Breast epithelium (tissue), 4 donors: Measurements from ENCODE around the gene KCNJ3. TPM values are rescaled to one million over a fixed set of nuclear protein-coding genes. Genes with fewer than 3 reads are reported as not detected.

ENCODE experiments used
- DNase-seq, 2 donors: peaks; one replicate each; pipeline ENCODE4 v3.0.0-alpha.2; 2019; ENCODE audit warnings: low spot score in 2 of 2
- H3K27ac ChIP-seq, 2 donors: fragments of 200-600 bp; sonication (generic) in 1 of 2; one replicate each; pipeline ENCODE4 v1.5.1; 2016 to 2019; ENCODE audit warnings: mild to moderate bottlenecking in 1 of 2
- H3K27me3 ChIP-seq, 2 donors: fragments of 200-600 bp; sonication (generic) in 1 of 2; one replicate each; pipeline versions ENCODE4 v1.5.1 to v1.6.0; 2017 to 2019; ENCODE audit warnings: control low read depth in 1 of 2, mild to moderate bottlenecking in 1 of 2
- H3K36me3 ChIP-seq: fragments of 200-600 bp; one replicate; pipeline ENCODE4 v1.5.1; 2019
- H3K4me1 ChIP-seq, 2 donors: fragments of 200-600 bp; sonication (generic); one replicate each; pipeline ENCODE4 v1.5.1; 2016 to 2019; ENCODE audit warnings: control low read depth in 1 of 2
- H3K4me3 ChIP-seq, 3 donors: fragments of 200-600 bp; sonication (generic); 1 replicate in 2 of 3; 2 replicates in 1 of 3; pipeline ENCODE4 v1.5.1; 2016 to 2019; ENCODE audit warnings: mild to moderate bottlenecking in 3 of 3, moderate library complexity in 2 of 3
- H3K9me3 ChIP-seq, 2 donors: fragments of 200-600 bp; sonication (generic) in 1 of 2; one replicate each; pipeline ENCODE4 v1.5.1; 2016 to 2019; ENCODE audit warnings: control low read depth in 1 of 2
- POLR2A ChIP-seq: fragments of 450-650 bp; IDR thresholded peaks from one replicate; pipeline ENCODE4 v1.6.1; 2016; ENCODE audit warnings: antibody characterized with exemption, mild to moderate bottlenecking, moderate library complexity
- POLR2AphosphoS5 ChIP-seq, 3 donors: sonication (generic); formaldehyde crosslinking; IDR thresholded peaks; one replicate each; pipeline ENCODE4 v1.6.1; 2017; ENCODE audit warnings: antibody characterized with exemption in 3 of 3
- intact Hi-C: fragments of 100-400 bp; cut with DNase I; formaldehyde crosslinking; loops from one replicate; pipeline ENCODE4 v1.15.1; 2023; ENCODE audit warnings: low total_unique reads
- total RNA-seq, 3 donors: library from RNA; depleted of rRNA; stranded (reverse); fragments of >200 nt; gene quantifications; one replicate each; pipeline ENCODE4 v1.1.0, GENCODE V29; 2016
- TF ChIP-seq, protein P1 (sequence below), 3 donors: fragments of 450-650 bp; IDR thresholded peaks; one replicate each; pipeline ENCODE4 v1.5.1; 2016 to 2017; ENCODE audit warnings: antibody characterized with exemption in 3 of 3, mild to moderate bottlenecking in 3 of 3, moderate library complexity in 3 of 3

Gene KCNJ3
- total RNA-seq, 3 donors from 2014 or later: under 0.01 to 1.6 (median under 0.01) TPM

GRCh38 chr2:154697418-154698252 is 860 bp upstream of the KCNJ3 start:
- intact Hi-C loops: no loop called here
- Histone ChIP-seq H3K27ac (no peak overlapping the region), H3K4me3 (peak overlapping the region; percentile 33 to 69 (median 51)), H3K36me3 (no peaks in the 10 kb centered on the region), H3K27me3 (peaks cover 0 to 27% of the 10 kb centered on the region in 2 donors), H3K9me3 (no peaks in the 10 kb centered on the region), H3K4me1 (no peaks in the 10 kb centered on the region)
- no peak for DNase-seq
- TF ChIP-seq POLR2A (no peak), POLR2AphosphoS5 (IDR thresholded peaks at IDR 0.05) (no peak)
- TF ChIP-seq, protein P1, sequence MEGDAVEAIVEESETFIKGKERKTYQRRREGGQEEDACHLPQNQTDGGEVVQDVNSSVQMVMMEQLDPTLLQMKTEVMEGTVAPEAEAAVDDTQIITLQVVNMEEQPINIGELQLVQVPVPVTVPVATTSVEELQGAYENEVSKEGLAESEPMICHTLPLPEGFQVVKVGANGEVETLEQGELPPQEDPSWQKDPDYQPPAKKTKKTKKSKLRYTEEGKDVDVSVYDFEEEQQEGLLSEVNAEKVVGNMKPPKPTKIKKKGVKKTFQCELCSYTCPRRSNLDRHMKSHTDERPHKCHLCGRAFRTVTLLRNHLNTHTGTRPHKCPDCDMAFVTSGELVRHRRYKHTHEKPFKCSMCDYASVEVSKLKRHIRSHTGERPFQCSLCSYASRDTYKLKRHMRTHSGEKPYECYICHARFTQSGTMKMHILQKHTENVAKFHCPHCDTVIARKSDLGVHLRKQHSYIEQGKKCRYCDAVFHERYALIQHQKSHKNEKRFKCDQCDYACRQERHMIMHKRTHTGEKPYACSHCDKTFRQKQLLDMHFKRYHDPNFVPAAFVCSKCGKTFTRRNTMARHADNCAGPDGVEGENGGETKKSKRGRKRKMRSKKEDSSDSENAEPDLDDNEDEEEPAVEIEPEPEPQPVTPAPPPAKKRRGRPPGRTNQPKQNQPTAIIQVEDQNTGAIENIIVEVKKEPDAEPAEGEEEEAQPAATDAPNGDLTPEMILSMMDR (IDR thresholded peaks at IDR 0.05): no peak

GRCh38 chr2:154698721-154699574 is 453 bp downstream of the KCNJ3 start:
- Histone ChIP-seq H3K36me3 (no peaks in the 10 kb centered on the region), H3K4me3 (peak overlapping the region; percentile 33 to 69 (median 51)), H3K27me3 (peaks cover 0 to 27% of the 10 kb centered on the region in 2 donors), H3K27ac (no peak overlapping the region), H3K4me1 (no peaks in the 10 kb centered on the region), H3K9me3 (no peaks in the 10 kb centered on the region)
- TF ChIP-seq, protein P1 (IDR thresholded peaks at IDR 0.05): no peak
- TF ChIP-seq POLR2A: no peak
- TF ChIP-seq POLR2AphosphoS5 (IDR thresholded peaks at IDR 0.05): no peak
- intact Hi-C loops: no loop called here
- no peak for DNase-seq

GRCh38 chr2:154699575-154699930 is 1.1 kb downstream of the KCNJ3 start:
- no peak for DNase-seq
- Histone ChIP-seq H3K36me3 (no peaks in the 10 kb centered on the region), H3K4me3 (peak overlapping the region in 2 of 3 donors; percentile 51 to 69), H3K4me1 (no peaks in the 10 kb centered on the region), H3K27ac (no peak overlapping the region), H3K9me3 (no peaks in the 10 kb centered on the region), H3K27me3 (peaks cover 0 to 27% of the 10 kb centered on the region in 2 donors)
- intact Hi-C loops: no loop called here
- TF ChIP-seq, protein P1 (IDR thresholded peaks at IDR 0.05): no peak
- no peak for TF ChIP-seq POLR2AphosphoS5 (IDR thresholded peaks at IDR 0.05)
- no peak for TF ChIP-seq POLR2A

GRCh38 chr2:154700136-154700535 is 1.6 kb downstream of the KCNJ3 start:
- TF ChIP-seq POLR2A: no peak
- no peak for TF ChIP-seq POLR2AphosphoS5 (IDR thresholded peaks at IDR 0.05)
- TF ChIP-seq, protein P1 (IDR thresholded peaks at IDR 0.05): no peak
- intact Hi-C loops: no loop called here
- no peak overlapping the region for H3K4me3 ChIP-seq
- no peak overlapping the region for H3K27ac ChIP-seq
- no peaks in the 10 kb centered on the region for H3K4me1 ChIP-seq
- no peaks in the 10 kb centered on the region for H3K36me3 ChIP-seq
- H3K9me3 ChIP-seq: no peaks in the 10 kb centered on the region
- DNase-seq: no peak
- H3K27me3 ChIP-seq: peaks cover 0 to 27% of the 10 kb centered on the region in 2 donors

DNA sequence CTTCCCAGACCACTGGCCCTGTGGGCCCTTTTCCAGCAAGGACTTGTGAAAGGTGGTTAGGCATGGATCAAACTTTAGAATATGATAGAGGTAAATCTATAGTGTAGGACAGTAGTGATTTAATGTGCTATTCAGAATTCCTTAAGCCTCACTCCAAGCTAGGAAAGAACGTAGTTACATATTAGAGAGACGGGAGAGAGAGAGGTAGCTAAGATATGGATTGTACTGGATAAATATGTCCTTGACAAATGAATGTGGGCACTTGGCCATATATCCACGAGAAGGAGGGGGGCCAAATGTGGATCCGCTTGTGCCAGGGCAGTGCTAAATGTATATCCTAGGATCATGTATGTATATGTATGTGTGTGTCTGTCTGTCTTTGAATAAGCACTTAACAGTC is 6.5 kb downstream of the KCNJ3 start:
- TF ChIP-seq, protein P1 (IDR thresholded peaks at IDR 0.05): no peak
- TF ChIP-seq POLR2A: no peak
- TF ChIP-seq POLR2AphosphoS5 (IDR thresholded peaks at IDR 0.05): no peak
- no peak overlapping the region for H3K27ac ChIP-seq
- no peak for DNase-seq
- no peaks in the 10 kb centered on the region for H3K4me1 ChIP-seq
- H3K9me3 ChIP-seq: no peaks in the 10 kb centered on the region
- H3K36me3 ChIP-seq: no peaks in the 10 kb centered on the region
- intact Hi-C loops: no loop called here
- H3K27me3 ChIP-seq: no peaks in the 10 kb centered on the region
- no peak overlapping the region for H3K4me3 ChIP-seq
